GM12878 (cell line): Measurements from ENCODE around the gene NEBL. TPM values are rescaled to one million over a fixed set of nuclear protein-coding genes. Genes with fewer than 3 reads are reported as not detected.

Source experiments
- ATAC-seq: fragments of 200-7000 bp; cut with Tn5 transposase; 3 replicates; pipeline ENCODE4 v1.9.1; 2020; ENCODE audit warnings: mild to moderate bottlenecking, moderate library complexity
- BruUV-seq: library from RNA; stranded (reverse); fragments of 400-500 nt; replicated peaks from 2 replicates; lab custom pipeline; 2021; lab: Mats Ljungman, UMichigan
- CTCF ChIA-PET: fragments of 300-600 bp; sonication (Branson Sonifier 250); formaldehyde crosslinking; extraction: SDS; loops from one replicate; lab custom pipeline; 2021; ENCODE audit warnings: inconsistent platforms; lab: Yijun Ruan, JAX
- POLR2A ChIA-PET: fragments of 350-600 bp; formaldehyde crosslinking; extraction: SDS; loops from one replicate; lab custom pipeline; 2021; ENCODE audit warnings: inconsistent platforms; lab: Charles Lee
- RAD21 ChIA-PET: fragments of 300-600 bp; sonication (Branson Sonifier 250); formaldehyde crosslinking; loops from one replicate; lab custom pipeline; 2023; ENCODE audit warnings: antibody characterized with exemption; ENCODE audit not compliant: unreplicated experiment; lab: Charles Lee
- SMC1A ChIA-PET: fragments of 300-600 bp; sonication (Branson Sonifier 250); formaldehyde crosslinking; loops from one replicate; lab custom pipeline; 2023; ENCODE audit not compliant: unreplicated experiment, uncharacterized antibody; lab: Charles Lee
- DNase-seq: peaks from one replicate; pipeline ENCODE4 v3.0.0-alpha.2; 2011; ENCODE audit warnings: low read depth, low spot score
- FAIRE-seq: peaks from 3 replicates; lab custom pipeline; 2011; peaks lifted over from hg19 to GRCh38; lab: Jason Lieb, UNC
- H2AFZ ChIP-seq: 2 replicates; pipeline ENCODE4 v1.6.0; 2011; ENCODE audit warnings: low read depth, low read length, control low read depth; ENCODE audit not compliant: control insufficient read depth
- H3K27ac ChIP-seq: 2 replicates; pipeline ENCODE4 v1.5.1; 2011; ENCODE audit warnings: control low read depth; ENCODE audit not compliant: control insufficient read depth, insufficient read depth
- H3K27me3 ChIP-seq, 2 experiments: replicated peaks in 1 of 2; 2 replicates each; pipeline versions ENCODE4 v1.6.0 to v1.6.1; 2011; ENCODE audit warnings: low read length in 1 of 2; ENCODE audit not compliant: control insufficient read depth in 2 of 2, insufficient read depth in 2 of 2
- H3K36me3 ChIP-seq, 2 experiments: 2 replicates each; pipeline ENCODE4 v1.5.1; 2011; ENCODE audit warnings: low read length in 1 of 2; ENCODE audit not compliant: control insufficient read depth in 2 of 2, insufficient read depth in 2 of 2
- H3K4me1 ChIP-seq: 2 replicates; pipeline ENCODE4 v1.6.1; 2011; ENCODE audit warnings: mild to moderate bottlenecking, low read length, moderate library complexity, mixed read lengths; ENCODE audit not compliant: control insufficient read depth, insufficient read depth
- H3K4me2 ChIP-seq: 2 replicates; pipeline ENCODE4 v1.6.0; 2011; ENCODE audit warnings: control low read depth; ENCODE audit not compliant: control insufficient read depth, insufficient read depth
- H3K4me3 ChIP-seq: fragments of 200-600 bp; sonication (generic); 2 replicates; pipeline ENCODE4 v1.5.1; 2016
- H3K79me2 ChIP-seq: 2 replicates; pipeline ENCODE4 v1.6.0; 2011; ENCODE audit warnings: low read length; ENCODE audit not compliant: control insufficient read depth, insufficient read depth
- H3K9ac ChIP-seq: 2 replicates; pipeline ENCODE4 v1.8.0; 2011; ENCODE audit warnings: low read length, control low read depth, mixed read lengths; ENCODE audit not compliant: control insufficient read depth, insufficient read depth
- H3K9me3 ChIP-seq: replicated peaks from 3 replicates; pipeline ENCODE4 v1.5.1; 2011; ENCODE audit warnings: mild to moderate bottlenecking, low read length; ENCODE audit not compliant: control insufficient read depth, insufficient read depth
- H4K20me1 ChIP-seq: 2 replicates; pipeline ENCODE4 v1.6.0; 2011; ENCODE audit not compliant: control insufficient read depth, insufficient read depth
- CHD4 ChIP-seq: fragments of 200-600 bp; sonication (generic); IDR thresholded peaks from 2 replicates; pipeline ENCODE4 v1.6.1; 2016; ENCODE audit warnings: mild to moderate bottlenecking
- EED ChIP-seq: sonication (generic); IDR thresholded peaks from 2 replicates; pipeline ENCODE4 v1.6.1; 2016; ENCODE audit warnings: antibody characterized with exemption, low read depth
- NBN ChIP-seq: fragments of 450-650 bp; IDR thresholded peaks from 2 replicates; pipeline ENCODE4 v1.6.1; 2016
- ZNF274 ChIP-seq: IDR thresholded peaks from one replicate; pipeline ENCODE4 v1.8.0; 2011; ENCODE audit not compliant: insufficient read length, insufficient read depth
- in situ Hi-C: fragments of 300-500 bp; cut with MboI; formaldehyde crosslinking; loops from 9 replicates; pipeline ENCODE4 v1.14.3; 2018; ENCODE audit warnings: mixed read lengths
- intact Hi-C: fragments of 100-400 bp; cut with micrococcal nuclease; formaldehyde crosslinking; loops from one replicate; pipeline ENCODE4 v1.14.2; 2022; ENCODE audit not compliant: unreplicated experiment
- polyA plus RNA-seq, 11 experiments: library from polyadenylated mRNA; depleted of rRNA in 4 of 11; unstranded in 6 of 11; stranded (reverse) in 5 of 11; fragments of >200 nt; fragmentation: Nextera tagmentation in 4 of 11; fragmentation: Illumina TruSeq in 1 of 11; extraction: Ambion mirVana in 4 of 11; extraction: Trizol in 1 of 11; gene quantifications; 1 replicate in 1 of 11; 2 replicates in 10 of 11; pipeline versions ENCODE4 v1.2.1 to v1.2.3, GENCODE V29; 2011 to 2016; ENCODE audit warnings: inconsistent platforms in 2 of 11, missing spikeins in 2 of 11, low read depth in 1 of 11
- total RNA-seq, 4 experiments: library from RNA; depleted of rRNA in 3 of 4; stranded (reverse); fragments of >200 nt in 3 of 4; fragmentation: Illumina TruSeq in 1 of 4; extraction: Trizol in 1 of 4; gene quantifications; 2 replicates each; pipeline versions ENCODE4 v1.2.1 to v1.2.3, GENCODE V29; 2013 to 2021
- TF ChIP-seq, protein P1 (sequence below): IDR thresholded peaks from 2 replicates; pipeline ENCODE4 v1.6.1; 2012; ENCODE audit warnings: improper control_type of control experiment, low read depth, low read length; ENCODE audit not compliant: insufficient replicate concordance
- TF ChIP-seq, protein P2 (sequence below): IDR thresholded peaks from 2 replicates; pipeline ENCODE4 v1.6.1; 2011; ENCODE audit warnings: borderline replicate concordance, low read depth, mild to moderate bottlenecking, moderate library complexity, low read length; ENCODE audit not compliant: insufficient read depth, poor library complexity, severe bottlenecking
- TF ChIP-seq, protein P3 (sequence below): IDR thresholded peaks from 2 replicates; pipeline ENCODE4 v1.6.1; 2012; ENCODE audit warnings: low read depth, low read length, improper control_type of control experiment
- TF ChIP-seq, protein P4 (sequence below): fragments of 450-650 bp; IDR thresholded peaks from 2 replicates; pipeline ENCODE4 v1.6.1; 2017; ENCODE audit warnings: antibody characterized with exemption, mild to moderate bottlenecking, moderate library complexity

NEBL gene
- total and polyA plus RNA-seq, 10 of the 15 experiments (the other 5 are each of a cell fraction or from before 2014, with no cell fraction given) = 0.04 to 0.56 (median 0.11) TPM; not detected in 6

DNA sequence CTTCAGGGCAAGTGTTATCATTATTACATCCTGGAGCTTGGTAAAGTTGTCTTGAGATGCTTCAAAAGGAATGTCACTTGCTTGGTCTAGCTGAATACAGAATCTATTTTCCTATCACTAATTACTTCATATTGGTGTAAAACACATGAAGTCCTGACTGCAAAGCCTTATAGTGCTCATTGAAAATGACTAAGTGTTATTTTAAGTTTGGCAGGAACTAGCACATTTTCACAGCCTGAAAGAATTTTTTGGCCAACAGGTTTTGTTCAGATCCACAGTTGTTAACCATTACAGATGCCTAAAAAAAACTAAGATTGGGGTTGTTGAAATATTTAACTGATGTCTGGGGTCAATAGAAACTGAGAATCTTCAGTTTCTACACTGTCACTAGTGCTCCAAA lies 149.3 kb downstream of the NEBL start:
- Histone ChIP-seq H4K20me1 (no peaks in the 10 kb centered on the region), H3K27ac (no peak overlapping the region), H3K36me3 (no peaks in the 10 kb centered on the region), H3K79me2 (no peaks in the 10 kb centered on the region), H3K4me3 (no peak overlapping the region), H3K4me1 (no peaks in the 10 kb centered on the region), H3K4me2 (no peak overlapping the region), H3K27me3 (no peaks in the 10 kb centered on the region), H2AFZ (no peak overlapping the region), H3K9ac (no peak overlapping the region), H3K9me3 (no peaks in the 10 kb centered on the region)
- SMC1A ChIA-PET = interaction anchor here (0.6 to 1.3 kb wide), 2 partner anchors 16 to 41 kb away, joined by 3 to 4 read pairs; no protein-coding TSS in a partner anchor
- no peak for FAIRE-seq
- BruUV-seq = no TSS peak
- in situ Hi-C loops (no loop called here), intact Hi-C loops (no loop called here)
- no peak for DNase-seq
- RAD21 ChIA-PET = no interaction called here
- no peak for ATAC-seq
- POLR2A ChIA-PET = no interaction called here
- CTCF ChIA-PET = no interaction called here
- TF ChIP-seq, protein P1, sequence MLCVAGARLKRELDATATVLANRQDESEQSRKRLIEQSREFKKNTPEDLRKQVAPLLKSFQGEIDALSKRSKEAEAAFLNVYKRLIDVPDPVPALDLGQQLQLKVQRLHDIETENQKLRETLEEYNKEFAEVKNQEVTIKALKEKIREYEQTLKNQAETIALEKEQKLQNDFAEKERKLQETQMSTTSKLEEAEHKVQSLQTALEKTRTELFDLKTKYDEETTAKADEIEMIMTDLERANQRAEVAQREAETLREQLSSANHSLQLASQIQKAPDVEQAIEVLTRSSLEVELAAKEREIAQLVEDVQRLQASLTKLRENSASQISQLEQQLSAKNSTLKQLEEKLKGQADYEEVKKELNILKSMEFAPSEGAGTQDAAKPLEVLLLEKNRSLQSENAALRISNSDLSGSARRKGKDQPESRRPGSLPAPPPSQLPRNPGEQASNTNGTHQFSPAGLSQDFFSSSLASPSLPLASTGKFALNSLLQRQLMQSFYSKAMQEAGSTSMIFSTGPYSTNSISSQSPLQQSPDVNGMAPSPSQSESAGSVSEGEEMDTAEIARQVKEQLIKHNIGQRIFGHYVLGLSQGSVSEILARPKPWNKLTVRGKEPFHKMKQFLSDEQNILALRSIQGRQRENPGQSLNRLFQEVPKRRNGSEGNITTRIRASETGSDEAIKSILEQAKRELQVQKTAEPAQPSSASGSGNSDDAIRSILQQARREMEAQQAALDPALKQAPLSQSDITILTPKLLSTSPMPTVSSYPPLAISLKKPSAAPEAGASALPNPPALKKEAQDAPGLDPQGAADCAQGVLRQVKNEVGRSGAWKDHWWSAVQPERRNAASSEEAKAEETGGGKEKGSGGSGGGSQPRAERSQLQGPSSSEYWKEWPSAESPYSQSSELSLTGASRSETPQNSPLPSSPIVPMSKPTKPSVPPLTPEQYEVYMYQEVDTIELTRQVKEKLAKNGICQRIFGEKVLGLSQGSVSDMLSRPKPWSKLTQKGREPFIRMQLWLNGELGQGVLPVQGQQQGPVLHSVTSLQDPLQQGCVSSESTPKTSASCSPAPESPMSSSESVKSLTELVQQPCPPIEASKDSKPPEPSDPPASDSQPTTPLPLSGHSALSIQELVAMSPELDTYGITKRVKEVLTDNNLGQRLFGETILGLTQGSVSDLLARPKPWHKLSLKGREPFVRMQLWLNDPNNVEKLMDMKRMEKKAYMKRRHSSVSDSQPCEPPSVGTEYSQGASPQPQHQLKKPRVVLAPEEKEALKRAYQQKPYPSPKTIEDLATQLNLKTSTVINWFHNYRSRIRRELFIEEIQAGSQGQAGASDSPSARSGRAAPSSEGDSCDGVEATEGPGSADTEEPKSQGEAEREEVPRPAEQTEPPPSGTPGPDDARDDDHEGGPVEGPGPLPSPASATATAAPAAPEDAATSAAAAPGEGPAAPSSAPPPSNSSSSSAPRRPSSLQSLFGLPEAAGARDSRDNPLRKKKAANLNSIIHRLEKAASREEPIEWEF = no peak
- TF ChIP-seq, protein P2, sequence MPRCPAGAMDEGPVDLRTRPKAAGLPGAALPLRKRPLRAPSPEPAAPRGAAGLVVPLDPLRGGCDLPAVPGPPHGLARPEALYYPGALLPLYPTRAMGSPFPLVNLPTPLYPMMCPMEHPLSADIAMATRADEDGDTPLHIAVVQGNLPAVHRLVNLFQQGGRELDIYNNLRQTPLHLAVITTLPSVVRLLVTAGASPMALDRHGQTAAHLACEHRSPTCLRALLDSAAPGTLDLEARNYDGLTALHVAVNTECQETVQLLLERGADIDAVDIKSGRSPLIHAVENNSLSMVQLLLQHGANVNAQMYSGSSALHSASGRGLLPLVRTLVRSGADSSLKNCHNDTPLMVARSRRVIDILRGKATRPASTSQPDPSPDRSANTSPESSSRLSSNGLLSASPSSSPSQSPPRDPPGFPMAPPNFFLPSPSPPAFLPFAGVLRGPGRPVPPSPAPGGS = no peak
- TF ChIP-seq NBN (no peak), ZNF274 (no peak), EED (no peak), CHD4 (no peak)
- TF ChIP-seq, protein P3, sequence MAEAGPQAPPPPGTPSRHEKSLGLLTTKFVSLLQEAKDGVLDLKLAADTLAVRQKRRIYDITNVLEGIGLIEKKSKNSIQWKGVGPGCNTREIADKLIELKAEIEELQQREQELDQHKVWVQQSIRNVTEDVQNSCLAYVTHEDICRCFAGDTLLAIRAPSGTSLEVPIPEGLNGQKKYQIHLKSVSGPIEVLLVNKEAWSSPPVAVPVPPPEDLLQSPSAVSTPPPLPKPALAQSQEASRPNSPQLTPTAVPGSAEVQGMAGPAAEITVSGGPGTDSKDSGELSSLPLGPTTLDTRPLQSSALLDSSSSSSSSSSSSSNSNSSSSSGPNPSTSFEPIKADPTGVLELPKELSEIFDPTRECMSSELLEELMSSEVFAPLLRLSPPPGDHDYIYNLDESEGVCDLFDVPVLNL = no peak
- TF ChIP-seq, protein P4, sequence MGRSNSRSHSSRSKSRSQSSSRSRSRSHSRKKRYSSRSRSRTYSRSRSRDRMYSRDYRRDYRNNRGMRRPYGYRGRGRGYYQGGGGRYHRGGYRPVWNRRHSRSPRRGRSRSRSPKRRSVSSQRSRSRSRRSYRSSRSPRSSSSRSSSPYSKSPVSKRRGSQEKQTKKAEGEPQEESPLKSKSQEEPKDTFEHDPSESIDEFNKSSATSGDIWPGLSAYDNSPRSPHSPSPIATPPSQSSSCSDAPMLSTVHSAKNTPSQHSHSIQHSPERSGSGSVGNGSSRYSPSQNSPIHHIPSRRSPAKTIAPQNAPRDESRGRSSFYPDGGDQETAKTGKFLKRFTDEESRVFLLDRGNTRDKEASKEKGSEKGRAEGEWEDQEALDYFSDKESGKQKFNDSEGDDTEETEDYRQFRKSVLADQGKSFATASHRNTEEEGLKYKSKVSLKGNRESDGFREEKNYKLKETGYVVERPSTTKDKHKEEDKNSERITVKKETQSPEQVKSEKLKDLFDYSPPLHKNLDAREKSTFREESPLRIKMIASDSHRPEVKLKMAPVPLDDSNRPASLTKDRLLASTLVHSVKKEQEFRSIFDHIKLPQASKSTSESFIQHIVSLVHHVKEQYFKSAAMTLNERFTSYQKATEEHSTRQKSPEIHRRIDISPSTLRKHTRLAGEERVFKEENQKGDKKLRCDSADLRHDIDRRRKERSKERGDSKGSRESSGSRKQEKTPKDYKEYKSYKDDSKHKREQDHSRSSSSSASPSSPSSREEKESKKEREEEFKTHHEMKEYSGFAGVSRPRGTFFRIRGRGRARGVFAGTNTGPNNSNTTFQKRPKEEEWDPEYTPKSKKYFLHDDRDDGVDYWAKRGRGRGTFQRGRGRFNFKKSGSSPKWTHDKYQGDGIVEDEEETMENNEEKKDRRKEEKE = no peak
- TF ChIP-seq, all 136 proteins: peak for 0
